ENCODE data around the gene FGB.

- TF ChIP-seq CTCF (conservative IDR thresholded peaks at IDR 0.05 in 1 of 2, IDR thresholded peaks at IDR 0.05 in 1 of 2; ENCODE audit: extremely low read depth in 1 of 2, insufficient read depth in 1 of 2, low read depth in 1 of 2, low read length in 2 of 2) (no peak), EZH2 (IDR thresholded peaks at IDR 0.05; ENCODE audit: borderline replicate concordance, low read length) (no peak)
These were observed 41.2 kb upstream of the FGB start for GRCh38 chr4:154521607-154522006.

All from mammary epithelial cell (primary cell).